Thyroid gland (tissue), 4 donors: ENCODE measurements around the gene CSNK2A1.

Experiments
- POLR2A ChIP-seq, 2 donors: fragments of 450-650 bp; IDR thresholded peaks; one replicate each; pipeline ENCODE4 v1.6.1; 2017; ENCODE audit warnings: antibody characterized with exemption in 2 of 2, mild to moderate bottlenecking in 2 of 2, moderate library complexity in 1 of 2
- TF ChIP-seq, protein P1 (sequence below), 6 experiments: fragments of 200-600 bp in 3 of 6; fragments of 450-650 bp in 3 of 6; sonication (generic) in 3 of 6; IDR thresholded peaks; one replicate each; pipeline ENCODE4 v1.5.1; 2016 to 2019; ENCODE audit warnings: antibody characterized with exemption in 6 of 6, mild to moderate bottlenecking in 2 of 6, inconsistent platforms in 1 of 6, moderate library complexity in 1 of 6

DNA sequence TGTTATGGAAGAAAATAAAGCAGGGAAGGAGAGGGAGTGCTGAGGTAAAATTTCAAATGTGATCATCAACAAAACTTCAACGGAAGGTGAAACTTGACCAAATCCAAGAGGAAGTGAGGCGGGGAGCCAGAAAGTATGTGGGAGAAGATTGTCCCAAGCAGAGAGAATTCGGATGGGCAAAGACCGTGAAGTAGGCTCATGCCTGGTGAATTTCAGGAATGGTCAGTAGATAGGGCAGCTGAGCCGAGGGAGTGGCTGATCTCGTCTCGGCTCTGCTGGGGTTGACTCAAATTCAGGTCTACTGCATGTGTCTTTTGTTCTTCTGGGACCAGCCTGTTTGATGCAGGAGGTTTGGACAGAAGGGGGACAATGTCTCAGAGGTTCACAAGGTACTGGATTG lies 7.0 kb upstream of the CSNK2A1 start:
- TF ChIP-seq, protein P1, sequence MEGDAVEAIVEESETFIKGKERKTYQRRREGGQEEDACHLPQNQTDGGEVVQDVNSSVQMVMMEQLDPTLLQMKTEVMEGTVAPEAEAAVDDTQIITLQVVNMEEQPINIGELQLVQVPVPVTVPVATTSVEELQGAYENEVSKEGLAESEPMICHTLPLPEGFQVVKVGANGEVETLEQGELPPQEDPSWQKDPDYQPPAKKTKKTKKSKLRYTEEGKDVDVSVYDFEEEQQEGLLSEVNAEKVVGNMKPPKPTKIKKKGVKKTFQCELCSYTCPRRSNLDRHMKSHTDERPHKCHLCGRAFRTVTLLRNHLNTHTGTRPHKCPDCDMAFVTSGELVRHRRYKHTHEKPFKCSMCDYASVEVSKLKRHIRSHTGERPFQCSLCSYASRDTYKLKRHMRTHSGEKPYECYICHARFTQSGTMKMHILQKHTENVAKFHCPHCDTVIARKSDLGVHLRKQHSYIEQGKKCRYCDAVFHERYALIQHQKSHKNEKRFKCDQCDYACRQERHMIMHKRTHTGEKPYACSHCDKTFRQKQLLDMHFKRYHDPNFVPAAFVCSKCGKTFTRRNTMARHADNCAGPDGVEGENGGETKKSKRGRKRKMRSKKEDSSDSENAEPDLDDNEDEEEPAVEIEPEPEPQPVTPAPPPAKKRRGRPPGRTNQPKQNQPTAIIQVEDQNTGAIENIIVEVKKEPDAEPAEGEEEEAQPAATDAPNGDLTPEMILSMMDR (IDR thresholded peaks at IDR 0.05), result no peak
- TF ChIP-seq POLR2A (IDR thresholded peaks at IDR 0.05), result no peak
